ENCODE results near the gene FBXO10.

FBXO10 gene

DNA sequence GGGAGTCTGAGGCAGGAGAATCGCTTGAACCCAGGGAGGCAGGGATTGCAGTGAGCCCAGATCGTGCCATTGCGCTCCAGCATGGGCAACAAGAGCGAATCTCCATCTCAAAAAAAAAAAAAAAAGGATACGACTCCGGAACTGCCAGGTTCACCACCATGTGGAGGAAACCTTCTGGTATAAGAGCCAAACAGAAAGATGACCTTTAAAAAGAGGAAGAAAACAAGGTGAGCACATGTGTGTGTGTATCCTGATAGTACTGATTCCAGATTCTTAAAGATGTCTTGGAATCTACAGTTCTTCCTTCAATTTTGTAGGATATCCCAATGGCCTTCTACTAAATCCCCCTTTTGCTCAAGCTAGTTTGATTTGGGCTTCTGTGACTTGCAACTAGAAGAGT is 33.7 kb downstream of the FBXO10 start:
- Mint-ChIP-seq H3K36me3 (ENCODE audit: low read depth) (peaks cover 78% of the 10 kb centered on the region), H3K9me3 (peaks cover 4% of the 10 kb centered on the region), H3K4me3 (no peak overlapping the region), H3K27me3 (ENCODE audit: low read depth, poor library complexity) (no peaks in the 10 kb centered on the region), H3K4me1 (no peaks in the 10 kb centered on the region), H3K27ac (no peak overlapping the region)
- DNase-seq: no peak
- TF ChIP-seq, protein P1, sequence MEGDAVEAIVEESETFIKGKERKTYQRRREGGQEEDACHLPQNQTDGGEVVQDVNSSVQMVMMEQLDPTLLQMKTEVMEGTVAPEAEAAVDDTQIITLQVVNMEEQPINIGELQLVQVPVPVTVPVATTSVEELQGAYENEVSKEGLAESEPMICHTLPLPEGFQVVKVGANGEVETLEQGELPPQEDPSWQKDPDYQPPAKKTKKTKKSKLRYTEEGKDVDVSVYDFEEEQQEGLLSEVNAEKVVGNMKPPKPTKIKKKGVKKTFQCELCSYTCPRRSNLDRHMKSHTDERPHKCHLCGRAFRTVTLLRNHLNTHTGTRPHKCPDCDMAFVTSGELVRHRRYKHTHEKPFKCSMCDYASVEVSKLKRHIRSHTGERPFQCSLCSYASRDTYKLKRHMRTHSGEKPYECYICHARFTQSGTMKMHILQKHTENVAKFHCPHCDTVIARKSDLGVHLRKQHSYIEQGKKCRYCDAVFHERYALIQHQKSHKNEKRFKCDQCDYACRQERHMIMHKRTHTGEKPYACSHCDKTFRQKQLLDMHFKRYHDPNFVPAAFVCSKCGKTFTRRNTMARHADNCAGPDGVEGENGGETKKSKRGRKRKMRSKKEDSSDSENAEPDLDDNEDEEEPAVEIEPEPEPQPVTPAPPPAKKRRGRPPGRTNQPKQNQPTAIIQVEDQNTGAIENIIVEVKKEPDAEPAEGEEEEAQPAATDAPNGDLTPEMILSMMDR (IDR thresholded peaks at IDR 0.05): no peak

DNA sequence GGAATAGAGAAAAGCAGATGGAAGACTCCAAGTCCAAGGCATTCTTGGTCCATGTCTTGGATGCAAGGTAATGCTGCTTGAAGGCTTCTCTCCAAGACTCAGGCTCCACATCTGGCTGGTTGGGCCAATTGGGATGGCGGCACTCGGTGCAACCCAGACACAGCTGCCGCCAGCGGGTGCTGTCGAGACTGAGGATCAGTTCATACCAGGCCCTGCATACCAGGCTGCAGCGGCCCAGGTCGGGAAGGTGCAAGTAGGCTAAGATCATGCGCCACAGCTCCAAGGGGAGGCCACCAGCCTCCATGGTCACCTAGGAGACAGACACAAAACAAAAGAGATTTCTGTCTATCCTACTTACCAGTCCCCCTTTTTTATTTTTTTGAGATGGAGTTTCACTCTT is 34.7 kb downstream of the FBXO10 start:
- peak overlapping the region; percentile 64 for H3K27ac Mint-ChIP-seq
- no peak overlapping the region for H3K4me3 Mint-ChIP-seq
- DNase-seq: no peak
- peaks cover 79% of the 10 kb centered on the region for H3K36me3 Mint-ChIP-seq (ENCODE audit: low read depth)
- no peaks in the 10 kb centered on the region for H3K27me3 Mint-ChIP-seq (ENCODE audit: low read depth, poor library complexity)
- TF ChIP-seq, protein P1 (IDR thresholded peaks at IDR 0.05): no peak
- no peaks in the 10 kb centered on the region for H3K4me1 Mint-ChIP-seq
- H3K9me3 Mint-ChIP-seq: no peaks in the 10 kb centered on the region

DNA sequence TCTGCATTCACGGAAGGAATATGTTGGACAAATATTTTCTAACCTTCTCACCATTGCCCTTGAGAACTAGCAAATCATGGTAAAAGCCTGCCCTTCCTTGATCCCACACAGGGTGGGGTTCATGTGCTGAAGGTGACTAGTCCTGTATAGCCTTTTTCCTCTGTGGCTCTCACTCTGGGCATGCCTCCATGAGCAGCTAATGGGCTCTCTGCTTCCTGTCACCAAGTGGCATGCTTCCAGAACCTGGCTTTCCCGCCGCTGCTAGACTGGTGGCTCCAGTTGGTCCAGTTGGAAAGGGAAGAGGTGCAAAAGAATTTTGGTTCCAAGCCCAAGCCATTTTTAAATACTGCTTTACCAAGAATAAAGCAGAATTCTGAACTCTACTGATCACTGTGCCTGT is 35.5 kb downstream of the FBXO10 start:
- Mint-ChIP-seq H3K9me3 (no peaks in the 10 kb centered on the region), H3K27me3 (ENCODE audit: low read depth, poor library complexity) (no peaks in the 10 kb centered on the region), H3K4me1 (no peaks in the 10 kb centered on the region), H3K27ac (no peak overlapping the region), H3K4me3 (no peak overlapping the region), H3K36me3 (ENCODE audit: low read depth) (peaks cover 73% of the 10 kb centered on the region)
- no peak for DNase-seq
- TF ChIP-seq, protein P1 (IDR thresholded peaks at IDR 0.05): no peak

DNA sequence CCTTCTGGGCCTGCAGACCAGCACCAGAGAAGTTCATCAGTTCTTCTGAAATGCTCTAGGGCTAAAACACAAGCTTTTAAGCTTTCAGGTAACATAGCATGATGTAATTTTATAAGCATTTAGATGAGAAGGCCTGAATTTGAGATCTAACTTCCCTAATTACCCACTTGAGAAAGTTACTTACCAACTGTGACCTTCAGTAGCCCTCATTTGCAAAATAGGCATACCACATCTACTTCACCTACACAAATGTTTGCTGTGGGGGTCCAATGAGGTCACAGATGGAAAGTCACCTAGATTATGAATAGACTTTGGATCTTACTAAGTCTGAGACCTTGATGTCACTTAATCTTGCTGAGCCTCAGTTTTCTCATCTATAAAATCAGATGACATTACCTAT is 36.5 kb downstream of the FBXO10 start:
- H3K27ac Mint-ChIP-seq: no peak overlapping the region
- DNase-seq: no peak
- H3K27me3 Mint-ChIP-seq (ENCODE audit: low read depth, poor library complexity): no peaks in the 10 kb centered on the region
- no peaks in the 10 kb centered on the region for H3K4me1 Mint-ChIP-seq
- H3K4me3 Mint-ChIP-seq: no peak overlapping the region
- H3K9me3 Mint-ChIP-seq: no peaks in the 10 kb centered on the region
- TF ChIP-seq, protein P1 (IDR thresholded peaks at IDR 0.05): no peak
- peaks cover 70% of the 10 kb centered on the region for H3K36me3 Mint-ChIP-seq (ENCODE audit: low read depth)

DNA sequence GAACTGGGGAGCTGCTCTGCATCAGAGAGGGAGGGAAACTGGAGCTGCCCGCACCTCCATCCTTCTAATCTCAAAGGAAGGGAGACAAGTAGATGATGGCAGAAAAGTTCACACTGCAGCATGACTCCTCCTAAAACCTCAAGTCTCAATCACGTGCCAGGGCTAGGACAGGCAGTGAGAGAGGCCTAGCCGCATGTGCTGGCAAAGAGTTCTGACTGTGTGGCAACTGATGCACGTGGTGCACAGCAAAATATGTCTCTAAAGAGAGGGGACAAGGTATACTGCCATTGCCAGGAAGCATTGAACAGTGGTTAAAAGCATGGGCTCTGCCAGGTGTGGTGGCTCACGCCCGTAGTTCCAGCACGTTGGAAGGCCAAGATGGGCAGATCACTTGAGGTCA is 38.1 kb downstream of the FBXO10 start:
- no peak overlapping the region for H3K27ac Mint-ChIP-seq
- no peak for DNase-seq
- no peaks in the 10 kb centered on the region for H3K4me1 Mint-ChIP-seq
- H3K36me3 Mint-ChIP-seq (ENCODE audit: low read depth): peaks cover 62% of the 10 kb centered on the region
- no peaks in the 10 kb centered on the region for H3K27me3 Mint-ChIP-seq (ENCODE audit: low read depth, poor library complexity)
- TF ChIP-seq, protein P1 (IDR thresholded peaks at IDR 0.05): no peak
- H3K4me3 Mint-ChIP-seq: no peak overlapping the region
- no peaks in the 10 kb centered on the region for H3K9me3 Mint-ChIP-seq

DNA sequence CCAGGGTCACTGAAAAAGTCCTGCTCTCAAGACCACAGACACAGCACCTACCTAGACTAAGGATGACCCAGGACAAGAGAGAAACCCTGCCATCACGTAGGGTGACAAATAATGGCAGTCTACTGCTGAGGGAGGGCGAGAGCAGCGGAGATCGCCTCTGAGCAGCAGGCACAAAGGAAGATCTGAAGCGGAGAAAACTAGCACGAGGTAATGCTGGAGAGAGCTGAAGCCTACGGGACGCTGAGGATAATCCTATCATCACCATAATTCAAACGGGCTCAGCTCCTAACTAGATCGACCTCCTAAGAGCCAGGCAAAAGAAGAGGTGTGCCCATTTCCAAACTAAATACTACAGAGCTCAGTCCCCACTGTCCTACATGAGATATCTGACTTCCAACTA is 41.3 kb downstream of the FBXO10 start:
- TF ChIP-seq, protein P1 (IDR thresholded peaks at IDR 0.05): no peak
- no peaks in the 10 kb centered on the region for H3K27me3 Mint-ChIP-seq (ENCODE audit: low read depth, poor library complexity)
- no peaks in the 10 kb centered on the region for H3K9me3 Mint-ChIP-seq
- H3K4me1 Mint-ChIP-seq: no peaks in the 10 kb centered on the region
- no peak for DNase-seq
- H3K27ac Mint-ChIP-seq: no peak overlapping the region
- H3K4me3 Mint-ChIP-seq: no peak overlapping the region
- peaks cover 57% of the 10 kb centered on the region for H3K36me3 Mint-ChIP-seq (ENCODE audit: low read depth)

All from nephron progenitor cell (in vitro differentiated cells).